NCI-H1930 (cell line): Measurements from ENCODE around the gene MRAS.
"Not testable (repeated sequence)": the region's sequence is repeated elsewhere in the genome, so short reads cannot be mapped to it uniquely, and the experiment has no call there.

Source experiments
- DNase-seq, 2 experiments: peaks; one replicate each; lab custom pipeline; 2025; lab: John Stamatoyannopoulos, UW

The MRAS gene

DNA sequence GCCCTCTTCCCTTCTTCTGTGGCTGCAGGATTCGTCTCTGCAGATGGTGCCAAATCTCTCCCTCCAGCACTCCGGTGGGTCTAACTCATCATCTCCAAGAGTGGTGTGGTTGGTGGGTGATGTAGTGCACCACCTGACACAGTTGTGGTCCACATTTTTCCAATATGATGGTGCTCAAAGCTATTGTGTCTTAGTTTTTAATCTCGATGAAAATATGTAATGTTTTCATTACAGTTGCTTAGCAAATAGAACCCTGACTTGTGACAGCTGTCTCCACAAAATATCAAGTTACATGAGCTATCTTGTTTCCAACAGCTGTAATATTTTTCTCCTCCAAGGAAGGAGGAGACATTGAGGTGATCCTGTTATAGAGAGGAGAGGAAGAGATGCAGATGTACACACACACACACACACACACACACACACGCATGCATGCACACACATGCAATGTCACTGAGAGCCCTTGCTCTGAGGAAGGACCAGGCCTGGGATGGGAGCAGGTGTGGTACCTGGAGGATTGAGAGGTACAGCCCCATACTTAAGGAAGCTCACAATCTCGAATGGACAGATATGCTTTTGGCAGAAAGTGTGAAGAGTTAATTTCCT lies 70.3 kb downstream of the MRAS start:
- no peak for DNase-seq

DNA sequence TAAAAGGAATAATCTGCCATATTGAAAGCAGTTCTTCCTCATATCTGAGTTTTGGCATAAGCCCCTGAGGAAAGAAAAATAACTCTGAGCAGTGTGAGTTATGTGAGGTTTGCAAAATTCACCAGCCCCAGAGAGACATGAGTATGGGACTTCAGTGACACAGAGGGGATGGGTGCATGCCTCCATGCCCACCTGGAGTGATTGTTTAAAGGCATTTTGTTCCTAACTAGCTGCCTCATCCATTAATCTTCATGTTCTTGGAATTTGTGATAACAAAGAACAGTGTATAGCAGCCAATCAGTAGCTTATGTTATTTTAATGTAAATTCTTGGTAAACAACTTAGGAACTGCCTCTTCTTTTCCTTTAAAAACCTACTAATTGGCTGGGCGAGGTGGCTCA lies 74.9 kb downstream of the MRAS start:
- no peak for DNase-seq

DNA sequence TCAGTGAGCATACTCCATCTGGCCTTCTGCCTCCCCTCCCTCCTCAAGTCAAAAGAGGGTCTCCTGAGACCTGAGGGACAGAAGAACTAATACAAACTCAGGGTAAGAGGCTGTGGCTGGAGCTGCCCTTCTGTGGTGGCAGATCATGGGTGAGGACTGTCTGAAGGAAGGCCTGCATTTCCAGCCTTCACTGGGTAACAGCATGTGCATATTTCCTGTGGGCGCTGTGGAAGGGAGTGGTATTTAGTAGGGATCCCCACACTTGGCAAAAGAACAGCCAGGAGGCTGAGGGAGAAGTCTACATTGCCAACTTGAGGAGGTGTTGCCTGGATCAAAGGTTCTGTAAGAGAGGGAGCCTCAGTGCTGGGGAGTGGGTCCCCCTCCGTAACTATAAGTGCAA lies 75.9 kb downstream of the MRAS start:
- DNase-seq = no peak

DNA sequence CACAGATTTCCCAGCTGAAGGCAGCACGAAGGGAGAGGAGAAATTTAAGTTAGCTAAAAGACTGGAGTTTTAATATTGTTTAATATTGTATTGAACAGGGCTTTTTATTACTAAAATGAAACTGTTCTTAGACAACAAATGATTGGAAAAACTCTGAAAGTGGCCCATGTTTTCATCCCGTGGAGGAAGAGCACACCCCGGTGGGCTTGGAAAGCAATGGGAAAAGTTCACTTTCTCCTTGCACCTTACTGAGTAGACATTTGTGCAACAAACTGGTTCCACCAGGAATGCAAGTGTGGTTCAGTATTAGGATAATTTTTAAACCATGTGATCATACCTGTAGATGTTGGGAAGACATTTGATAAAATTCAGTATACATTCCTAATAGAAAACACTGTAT lies 77.8 kb downstream of the MRAS start:
- DNase-seq = no peak

DNA sequence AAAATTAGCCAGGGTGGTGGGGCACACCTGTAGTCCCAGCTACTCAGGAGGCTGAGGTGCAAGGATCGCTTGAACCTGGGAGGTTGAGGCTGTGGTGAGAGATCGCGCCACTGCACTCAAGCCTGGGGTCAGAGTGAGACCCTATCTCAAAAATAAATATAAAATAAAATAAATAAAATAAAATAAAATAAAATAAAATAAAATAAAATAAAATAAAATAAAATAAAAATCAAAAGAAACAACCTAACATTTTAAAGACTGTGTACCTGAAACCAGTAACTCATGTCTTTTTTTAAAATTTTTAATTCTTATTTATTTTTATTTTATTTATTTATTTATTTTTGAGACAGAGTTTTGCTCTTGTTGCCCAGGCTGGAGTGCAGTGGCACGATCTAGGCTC lies 78.4 kb downstream of the MRAS start:
- DNase-seq = not testable (repeated sequence)

DNA sequence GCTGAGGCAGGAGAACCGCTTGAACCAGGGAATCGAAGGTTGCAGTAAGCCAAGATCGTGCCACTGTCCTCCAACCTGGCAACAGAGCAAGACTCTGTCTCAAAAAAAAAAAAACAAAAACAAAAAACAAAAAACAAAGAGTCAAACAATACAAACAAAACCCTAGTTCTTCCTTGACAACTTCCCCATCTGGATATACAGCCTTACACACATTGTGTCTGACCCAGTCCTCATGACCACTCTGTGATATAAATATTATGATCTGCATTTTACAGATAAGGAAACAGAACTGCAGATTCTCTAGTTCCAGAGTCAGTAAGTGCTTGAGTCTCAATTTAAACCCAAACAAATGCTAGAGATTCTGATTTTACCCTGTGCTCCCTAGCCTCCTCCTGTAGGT lies 81.3 kb downstream of the MRAS start:
- no peak for DNase-seq

DNA sequence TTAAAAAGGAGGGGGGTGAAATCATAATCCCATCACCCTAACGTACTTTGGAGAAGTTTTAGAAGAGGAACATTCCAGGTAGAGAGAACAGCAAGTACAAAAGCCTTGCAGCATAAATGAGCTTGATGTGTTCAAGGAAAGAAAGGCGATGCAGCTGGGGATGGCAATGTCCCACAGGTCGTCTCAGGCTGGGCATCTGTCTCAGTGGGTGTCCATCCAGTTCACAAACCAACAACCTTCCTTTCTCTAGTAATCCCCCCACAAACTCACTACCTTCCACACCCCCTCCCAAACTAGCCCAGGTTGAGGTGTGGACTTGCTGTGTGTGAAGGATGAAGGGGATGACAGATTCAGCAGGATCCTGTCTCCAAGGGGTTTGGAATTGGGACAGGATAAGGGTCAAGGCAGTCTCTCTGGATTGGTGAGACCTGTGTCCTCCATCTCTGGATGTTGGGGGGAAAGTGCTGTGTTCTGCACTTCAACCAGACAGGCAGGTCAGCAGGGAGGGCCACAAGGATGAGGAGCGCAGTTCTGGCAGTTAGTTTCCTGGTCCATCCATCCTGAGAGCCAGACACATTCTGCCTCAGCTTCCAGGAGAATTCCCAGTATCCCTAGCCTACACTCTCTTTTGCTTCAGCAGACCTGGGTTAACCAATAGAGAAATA lies 84.3 kb downstream of the MRAS start:
- DNase-seq = no peak

DNA sequence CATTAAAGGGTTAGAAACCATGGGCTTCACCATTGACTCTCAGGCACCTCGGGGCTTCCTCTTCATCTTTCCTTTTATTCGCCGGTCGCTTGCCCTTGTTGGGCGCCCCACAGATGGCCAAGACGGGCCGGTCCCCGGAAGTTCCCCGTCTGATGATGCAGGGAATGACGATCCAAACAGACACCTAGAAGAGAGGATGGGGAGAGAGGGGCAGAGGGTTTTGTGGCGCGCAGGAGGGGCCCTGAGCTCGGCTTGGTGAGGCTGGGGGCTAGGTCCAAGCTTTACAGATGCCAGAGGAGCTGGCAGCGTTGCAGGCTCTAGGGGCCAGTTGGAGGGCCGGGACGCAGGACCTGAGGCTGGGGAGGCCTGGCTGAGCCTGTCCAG lies 85.5 kb downstream of the MRAS start:
- no peak for DNase-seq

DNA sequence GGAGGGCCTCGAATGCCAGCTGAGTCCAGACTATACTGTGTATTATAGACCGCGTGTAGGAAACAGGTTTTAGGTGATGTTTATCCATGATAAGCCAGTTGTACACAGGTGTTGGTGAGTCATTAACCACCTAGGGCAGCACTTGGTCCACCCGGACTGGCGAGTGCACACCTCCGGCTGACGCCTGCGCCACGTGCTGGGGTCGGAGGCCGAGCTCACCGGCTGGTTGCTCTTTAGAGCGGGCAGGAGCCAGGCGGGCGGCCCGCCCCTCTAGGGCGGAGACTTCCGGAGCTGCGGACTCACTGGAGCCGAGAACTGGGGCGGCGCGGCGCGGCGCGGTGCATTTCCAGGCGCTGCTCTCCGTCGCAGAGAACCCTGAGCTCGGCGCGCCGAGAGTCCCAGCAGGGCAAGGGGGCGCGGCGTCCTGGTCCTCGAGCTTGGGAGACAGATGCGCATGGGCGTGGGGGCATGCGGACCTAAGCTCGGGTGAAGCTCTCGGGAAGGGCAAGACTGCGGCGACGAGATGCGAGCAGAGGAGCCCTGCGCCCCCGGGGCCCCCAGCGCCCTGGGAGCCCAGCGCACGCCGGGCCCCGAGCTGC lies 86.0 kb downstream of the MRAS start, which contains the start of gene ESYT3:
TSS of gene ESYT3 (plus strand) at position 341 of the 599 bp plus-strand sequence. CDS start at position 524, 183 bp downstream.
- peak; percentile 40 to 65 for DNase-seq

DNA sequence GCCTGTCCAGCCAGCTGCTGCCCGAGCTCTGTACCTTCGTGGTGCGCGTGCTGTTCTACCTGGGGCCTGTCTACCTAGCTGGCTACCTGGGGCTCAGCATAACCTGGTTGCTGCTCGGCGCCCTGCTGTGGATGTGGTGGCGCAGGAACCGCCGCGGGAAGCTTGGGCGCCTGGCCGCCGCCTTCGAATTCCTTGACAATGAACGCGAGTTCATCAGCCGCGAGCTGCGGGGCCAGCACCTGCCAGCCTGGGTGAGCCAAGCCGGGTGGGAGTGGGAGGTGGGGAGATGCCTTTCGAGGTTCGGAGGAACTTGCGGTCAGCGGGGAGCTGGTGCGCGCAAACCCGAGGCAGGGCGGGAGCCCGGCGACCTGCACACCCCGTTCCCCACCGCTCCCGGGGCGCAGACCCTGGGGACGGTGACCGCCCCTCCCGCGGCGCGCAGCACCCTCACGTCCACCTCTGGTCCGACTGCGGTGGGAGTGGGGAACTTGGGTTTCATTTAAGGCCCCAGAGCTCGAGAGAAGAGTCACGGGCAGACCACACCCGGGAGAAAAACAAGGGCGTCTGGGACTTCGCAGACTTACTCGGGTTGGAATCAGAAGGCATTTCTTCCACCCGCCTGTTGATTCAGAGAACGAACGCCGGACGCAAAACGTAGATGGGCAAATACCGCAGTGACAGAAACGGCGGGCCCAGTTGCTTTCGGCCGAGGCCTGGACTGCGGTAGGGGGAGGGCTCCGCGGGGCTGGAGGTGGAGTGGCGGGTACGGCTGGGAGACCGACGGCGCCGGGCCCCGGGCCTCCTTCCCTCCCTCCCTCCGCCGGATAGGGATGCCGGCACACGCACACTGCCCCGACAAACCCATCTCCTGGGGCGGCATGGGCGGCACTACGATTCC lies 86.7 kb downstream of the MRAS start:
- DNase-seq = no peak

DNA sequence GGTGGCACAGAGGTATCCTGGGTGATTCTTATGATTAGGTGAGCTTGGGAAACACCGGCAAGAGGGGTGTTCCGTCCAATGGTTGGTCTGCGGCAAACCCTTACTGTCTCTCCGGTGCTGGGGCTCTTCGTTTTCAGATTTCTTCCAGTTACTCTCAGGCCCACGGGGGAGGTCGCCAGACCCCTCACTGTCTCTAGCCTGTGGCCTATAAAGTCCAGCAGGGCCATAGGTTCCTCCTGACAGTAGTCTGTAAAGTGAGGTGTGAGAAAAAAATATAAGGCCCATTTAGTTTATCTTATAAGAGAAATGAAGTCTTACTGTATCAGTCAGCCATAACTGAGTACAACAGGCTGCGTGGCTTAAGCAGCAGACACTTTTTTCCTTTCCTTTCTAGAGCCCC lies 87.5 kb downstream of the MRAS start:
- no peak for DNase-seq

DNA sequence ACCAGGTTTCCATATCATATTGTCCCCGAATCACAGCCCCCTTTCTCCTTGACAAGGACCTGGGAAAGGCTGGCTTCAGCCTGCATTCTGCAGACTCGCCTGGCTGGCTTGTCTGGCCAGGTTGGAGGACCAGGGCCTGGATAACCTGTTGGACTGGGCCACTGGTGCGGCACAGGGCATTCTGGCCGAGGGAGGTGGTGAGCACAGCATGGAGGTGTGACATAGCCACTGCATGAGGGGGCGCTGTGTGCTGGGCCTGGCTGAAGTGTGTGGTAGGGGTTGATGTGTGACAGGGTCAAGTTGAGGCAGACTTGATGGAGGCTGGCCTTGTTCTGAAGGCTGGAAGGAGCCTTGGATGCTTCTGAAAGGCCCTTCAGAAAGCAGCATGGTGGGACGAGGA lies 88.9 kb downstream of the MRAS start:
- no peak for DNase-seq

DNA sequence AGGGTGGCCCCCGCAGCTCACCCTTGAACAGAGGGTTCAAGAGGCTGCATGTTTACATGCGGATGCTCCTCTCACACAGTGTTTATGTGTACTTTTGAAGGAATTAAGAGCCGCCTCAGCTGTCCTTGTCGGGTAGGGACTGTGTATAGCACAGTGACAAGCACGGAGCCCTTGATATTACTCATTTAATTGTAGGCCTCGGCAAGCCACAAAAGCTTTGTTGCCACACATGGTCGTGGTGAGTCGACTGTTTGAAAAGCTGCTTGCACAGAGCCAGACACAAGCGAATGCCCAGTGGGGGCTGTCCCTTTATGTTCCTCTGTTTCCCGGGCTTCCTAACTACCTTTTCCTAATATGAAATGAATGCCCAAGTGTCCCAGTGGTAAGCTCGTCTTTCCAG lies 90.5 kb downstream of the MRAS start:
- no peak for DNase-seq

DNA sequence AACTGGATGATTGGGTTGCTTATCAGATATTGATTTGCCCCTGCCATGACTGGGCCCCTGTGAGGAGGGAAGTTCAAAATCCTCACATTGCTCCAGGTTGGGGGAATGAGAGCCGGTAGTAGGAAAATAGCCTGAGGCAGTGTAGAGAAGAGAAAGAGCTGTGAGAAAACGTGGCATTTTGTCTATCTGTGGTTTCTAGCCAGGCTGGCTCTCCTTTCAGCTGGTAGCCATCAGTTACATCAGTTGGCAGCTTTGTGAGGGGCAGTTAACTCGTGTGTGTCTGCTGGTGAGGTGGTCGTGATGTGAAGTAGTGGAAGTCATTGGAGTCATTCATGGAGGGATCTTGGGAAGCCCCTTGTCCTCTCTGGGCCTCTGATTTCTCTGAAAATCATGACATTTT lies 91.3 kb downstream of the MRAS start:
- no peak for DNase-seq

DNA sequence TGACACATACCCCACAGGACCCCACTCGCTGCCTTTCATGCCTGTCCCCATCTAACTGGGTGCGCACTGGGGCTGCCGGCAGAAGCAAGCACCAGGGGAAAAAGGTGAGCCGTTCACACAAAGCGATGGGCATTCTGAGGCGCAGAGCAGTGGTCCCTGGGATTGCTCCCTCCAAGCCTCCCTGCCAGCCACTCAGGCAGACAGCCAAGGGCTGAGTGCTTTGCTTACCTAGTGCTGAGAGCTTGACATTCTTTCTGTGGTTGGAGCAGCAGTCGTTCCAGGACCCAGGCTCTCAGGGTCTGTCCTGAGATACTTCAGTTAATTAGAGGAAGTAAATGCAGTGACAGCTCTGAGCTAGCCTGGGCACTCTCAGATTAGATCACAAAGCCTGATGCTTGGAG lies 91.7 kb downstream of the MRAS start:
- no peak for DNase-seq

DNA sequence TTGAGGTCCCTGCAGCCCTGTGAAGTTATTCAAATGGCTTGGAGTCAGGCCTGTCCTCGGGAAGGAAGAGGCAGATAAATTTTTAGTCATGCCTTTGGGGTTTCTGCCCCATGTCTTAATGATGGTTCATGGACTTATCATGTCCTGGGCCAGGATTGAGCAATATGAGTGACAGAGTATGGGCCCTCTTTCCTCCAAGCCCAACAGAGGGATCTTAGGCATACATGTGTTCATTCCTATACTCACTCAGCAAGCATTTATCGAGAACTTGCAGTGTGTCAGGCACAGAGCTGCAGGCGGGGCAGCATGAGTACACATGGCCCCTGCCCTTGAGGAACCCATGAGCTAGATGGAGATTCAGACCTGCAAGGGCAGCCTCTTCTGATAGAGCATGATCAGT lies 92.2 kb downstream of the MRAS start:
- DNase-seq = no peak

DNA sequence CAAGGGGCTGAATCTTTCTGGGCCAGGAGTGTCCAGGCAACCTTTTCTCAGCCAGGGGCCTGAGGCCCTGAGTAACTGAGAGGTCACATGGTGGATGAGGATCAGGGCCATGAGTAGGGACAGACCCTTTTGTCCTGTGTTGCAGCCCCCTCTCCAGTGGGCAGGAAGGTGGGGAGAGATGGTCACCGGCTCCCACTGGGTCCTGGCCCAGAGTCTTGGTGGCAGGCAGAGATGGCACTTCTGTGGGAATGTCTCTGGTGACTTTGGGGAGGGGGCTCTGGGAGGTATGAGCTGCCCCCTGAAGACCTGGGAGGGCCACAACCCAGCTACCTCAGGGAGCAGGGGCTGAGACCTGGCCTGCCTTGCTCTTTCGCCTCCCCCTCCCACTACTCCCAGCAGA lies 92.9 kb downstream of the MRAS start:
- no peak for DNase-seq

DNA sequence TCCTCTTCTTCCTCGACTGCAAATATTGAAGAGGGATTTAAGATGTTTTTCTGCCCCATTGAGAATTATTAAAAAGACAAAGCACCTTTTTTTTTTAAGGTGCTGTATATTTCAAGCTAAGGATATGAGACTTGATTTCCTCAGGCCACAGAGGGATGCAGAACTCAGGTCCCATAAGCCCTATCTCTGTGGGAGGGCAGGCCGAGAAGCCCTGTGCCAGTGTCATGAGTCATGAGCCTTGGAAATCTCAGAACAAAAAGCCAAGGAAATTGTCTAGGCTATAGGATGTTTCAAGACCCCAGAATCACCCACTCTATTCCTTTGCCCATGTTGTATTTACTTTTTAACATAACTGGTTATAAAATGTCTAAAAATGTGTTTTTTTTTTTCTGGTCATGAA lies 93.4 kb downstream of the MRAS start:
- no peak for DNase-seq

DNA sequence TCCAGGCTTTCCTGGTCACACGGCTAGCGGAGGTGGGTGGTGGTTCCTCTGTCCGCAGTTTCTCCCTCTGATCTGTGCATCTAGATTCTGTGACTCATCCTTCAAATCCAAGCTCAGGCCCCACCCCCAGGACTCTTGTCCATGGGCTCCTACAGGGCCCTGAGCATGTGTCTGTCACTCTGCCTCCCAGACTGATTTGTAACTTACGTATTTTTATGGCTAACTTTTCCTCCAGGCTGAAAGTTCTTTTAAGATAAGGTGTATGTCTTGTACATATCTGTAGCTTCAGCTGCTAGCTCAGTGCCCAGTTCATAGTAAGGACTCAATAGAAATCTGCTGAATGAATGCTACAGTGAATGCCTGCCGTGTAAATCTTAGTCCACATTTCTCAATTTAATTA lies 94.1 kb downstream of the MRAS start:
- DNase-seq = no peak

DNA sequence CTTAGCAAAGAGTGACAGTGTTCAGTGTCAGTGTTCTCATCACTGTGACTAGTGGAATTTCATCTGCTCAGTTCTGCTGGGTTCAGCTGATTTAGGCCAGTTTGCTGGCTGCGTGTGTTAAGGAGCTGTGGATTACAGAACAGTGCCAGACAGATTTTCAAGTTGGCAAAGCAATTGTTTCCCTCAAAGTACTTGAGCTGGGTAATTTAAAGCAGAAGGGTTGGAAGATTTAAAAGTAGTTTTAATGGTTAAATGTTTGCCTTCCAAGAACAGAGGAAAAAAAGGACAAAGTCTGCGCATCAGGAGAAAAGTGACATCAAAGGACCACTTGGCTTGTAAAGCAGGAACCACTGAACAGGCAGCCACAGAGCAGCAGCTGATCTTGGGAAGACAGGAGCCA lies 94.7 kb downstream of the MRAS start:
- DNase-seq = no peak

DNA sequence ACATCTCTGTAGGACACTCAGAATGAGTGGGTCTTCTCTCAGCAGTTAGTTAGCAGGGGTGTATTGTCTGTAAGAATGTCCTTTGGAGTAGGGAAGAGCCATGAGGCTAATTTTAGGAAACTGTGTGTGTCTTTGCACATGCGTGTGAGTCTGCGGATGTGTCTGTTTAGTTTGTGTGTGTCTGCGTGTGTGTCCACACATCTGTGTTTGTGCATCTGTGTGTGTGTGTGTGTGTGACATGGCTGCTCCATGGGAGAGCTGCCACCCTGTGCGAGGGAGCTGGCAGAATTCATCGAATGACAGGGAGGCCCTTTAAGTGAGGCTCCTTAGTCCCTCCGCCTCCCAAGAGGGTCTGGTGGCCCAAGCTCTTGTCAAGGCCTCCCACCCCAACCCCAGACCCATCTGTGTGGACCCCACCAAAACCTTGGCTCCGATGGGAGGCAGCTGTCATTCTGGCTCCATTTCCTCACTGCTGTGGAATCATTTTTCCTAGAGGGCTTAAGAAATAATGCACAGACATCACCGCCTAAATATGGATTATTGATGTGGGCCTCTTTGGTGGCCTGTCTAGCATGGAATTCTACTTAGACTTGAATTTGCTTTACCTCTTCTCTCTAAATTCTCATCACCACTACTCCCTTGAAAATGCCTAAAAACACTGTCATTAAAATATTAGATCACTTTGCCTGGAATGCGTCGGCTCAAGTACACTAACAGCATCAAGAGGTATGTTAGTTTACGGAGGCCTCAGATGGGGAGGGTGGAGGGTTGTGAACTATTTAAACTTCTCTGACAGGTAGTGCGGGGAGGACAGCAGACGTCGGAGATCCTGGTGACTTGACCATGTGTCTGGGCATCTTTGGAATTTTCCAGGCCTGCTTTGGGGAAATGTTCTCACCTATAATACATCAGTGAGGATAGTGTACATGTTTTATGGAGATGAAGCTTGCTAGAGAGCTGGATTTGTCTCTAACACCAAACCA lies 95.4 kb downstream of the MRAS start:
- DNase-seq = no peak

DNA sequence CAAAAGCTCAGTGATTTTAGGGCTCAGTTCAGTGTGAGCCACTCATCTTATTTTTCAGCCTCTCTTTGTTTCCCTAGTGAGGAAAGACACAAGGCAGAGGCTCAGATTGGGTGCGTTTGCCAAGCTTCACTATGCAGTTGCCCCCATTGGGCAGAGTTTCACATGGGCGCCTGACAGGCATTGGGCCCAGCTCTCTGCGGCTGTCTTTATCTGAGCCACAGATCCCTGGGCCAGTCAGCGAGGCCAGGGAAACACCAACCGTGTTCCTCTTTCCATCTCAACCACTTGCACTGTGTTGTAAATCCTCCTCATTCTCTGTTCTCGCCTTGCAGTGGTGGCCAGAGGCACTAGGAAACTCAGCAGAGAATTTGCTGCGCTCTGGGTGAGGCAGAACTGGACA lies 96.9 kb downstream of the MRAS start:
- no peak for DNase-seq
